ENCODE measurements around the gene EVL.

EVL gene

DNA sequence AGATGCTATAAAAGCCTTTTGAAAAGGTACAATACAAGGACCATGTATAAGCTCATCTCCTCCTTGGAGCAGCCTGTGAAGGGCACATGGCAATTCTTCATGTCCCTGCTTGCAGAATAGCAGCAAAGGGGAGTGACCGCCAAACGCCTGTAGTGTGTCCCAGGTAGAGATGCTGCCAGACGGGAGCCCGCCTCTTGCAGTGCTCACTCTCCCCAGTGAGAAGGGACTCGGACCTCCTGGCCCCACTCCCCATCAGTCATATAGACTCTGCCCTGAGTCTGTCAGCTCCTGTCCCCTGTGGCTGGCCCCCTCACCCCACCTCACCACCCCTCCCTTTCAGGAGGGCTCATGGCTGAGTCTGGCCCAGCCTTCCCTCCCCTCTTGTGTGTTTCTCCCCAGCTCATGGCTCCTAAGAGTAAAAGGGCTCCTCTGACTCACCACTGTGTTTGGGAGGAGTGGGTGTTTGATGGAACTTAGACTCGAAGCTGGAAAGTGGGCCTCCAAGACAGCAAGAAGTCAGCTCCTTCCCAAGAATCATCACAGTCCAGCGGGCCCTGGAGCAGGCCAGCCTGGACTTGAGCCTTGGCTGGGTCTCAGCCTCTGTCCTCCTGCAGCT lies 53.3 kb downstream of the EVL start:
- DNase-seq (ENCODE audit: low read depth), result no peak
- no peak overlapping the region for H3K4me3 ChIP-seq (ENCODE audit: low read depth, low read length)
- TF ChIP-seq, protein P1, sequence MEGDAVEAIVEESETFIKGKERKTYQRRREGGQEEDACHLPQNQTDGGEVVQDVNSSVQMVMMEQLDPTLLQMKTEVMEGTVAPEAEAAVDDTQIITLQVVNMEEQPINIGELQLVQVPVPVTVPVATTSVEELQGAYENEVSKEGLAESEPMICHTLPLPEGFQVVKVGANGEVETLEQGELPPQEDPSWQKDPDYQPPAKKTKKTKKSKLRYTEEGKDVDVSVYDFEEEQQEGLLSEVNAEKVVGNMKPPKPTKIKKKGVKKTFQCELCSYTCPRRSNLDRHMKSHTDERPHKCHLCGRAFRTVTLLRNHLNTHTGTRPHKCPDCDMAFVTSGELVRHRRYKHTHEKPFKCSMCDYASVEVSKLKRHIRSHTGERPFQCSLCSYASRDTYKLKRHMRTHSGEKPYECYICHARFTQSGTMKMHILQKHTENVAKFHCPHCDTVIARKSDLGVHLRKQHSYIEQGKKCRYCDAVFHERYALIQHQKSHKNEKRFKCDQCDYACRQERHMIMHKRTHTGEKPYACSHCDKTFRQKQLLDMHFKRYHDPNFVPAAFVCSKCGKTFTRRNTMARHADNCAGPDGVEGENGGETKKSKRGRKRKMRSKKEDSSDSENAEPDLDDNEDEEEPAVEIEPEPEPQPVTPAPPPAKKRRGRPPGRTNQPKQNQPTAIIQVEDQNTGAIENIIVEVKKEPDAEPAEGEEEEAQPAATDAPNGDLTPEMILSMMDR (IDR thresholded peaks at IDR 0.05; ENCODE audit: insufficient read depth, low read depth, low read length, missing control alignments), result no peak

DNA sequence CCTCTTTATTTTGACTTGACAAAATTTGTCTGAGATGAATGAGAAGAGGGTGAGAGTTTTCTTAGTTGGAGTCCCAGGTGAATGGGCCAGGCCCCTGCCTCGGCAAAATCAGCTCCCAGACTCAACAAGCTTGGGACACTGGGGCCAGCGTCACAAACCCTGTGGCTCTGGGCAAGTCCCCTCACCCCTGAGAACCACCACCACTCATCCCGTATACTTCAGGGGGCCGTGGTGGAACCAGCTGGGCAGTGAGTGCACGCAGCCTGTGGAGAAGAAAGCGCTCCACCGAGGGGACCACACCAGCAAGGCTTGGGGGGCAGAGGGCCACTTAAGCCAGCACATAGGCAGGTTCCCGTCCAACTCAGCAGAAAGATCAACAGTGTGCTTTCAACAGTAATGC lies 54.0 kb downstream of the EVL start:
- DNase-seq (ENCODE audit: low read depth), result no peak
- TF ChIP-seq, protein P1 (IDR thresholded peaks at IDR 0.05; ENCODE audit: insufficient read depth, low read depth, low read length, missing control alignments), result no peak
- H3K4me3 ChIP-seq (ENCODE audit: low read depth, low read length), result no peak overlapping the region

DNA sequence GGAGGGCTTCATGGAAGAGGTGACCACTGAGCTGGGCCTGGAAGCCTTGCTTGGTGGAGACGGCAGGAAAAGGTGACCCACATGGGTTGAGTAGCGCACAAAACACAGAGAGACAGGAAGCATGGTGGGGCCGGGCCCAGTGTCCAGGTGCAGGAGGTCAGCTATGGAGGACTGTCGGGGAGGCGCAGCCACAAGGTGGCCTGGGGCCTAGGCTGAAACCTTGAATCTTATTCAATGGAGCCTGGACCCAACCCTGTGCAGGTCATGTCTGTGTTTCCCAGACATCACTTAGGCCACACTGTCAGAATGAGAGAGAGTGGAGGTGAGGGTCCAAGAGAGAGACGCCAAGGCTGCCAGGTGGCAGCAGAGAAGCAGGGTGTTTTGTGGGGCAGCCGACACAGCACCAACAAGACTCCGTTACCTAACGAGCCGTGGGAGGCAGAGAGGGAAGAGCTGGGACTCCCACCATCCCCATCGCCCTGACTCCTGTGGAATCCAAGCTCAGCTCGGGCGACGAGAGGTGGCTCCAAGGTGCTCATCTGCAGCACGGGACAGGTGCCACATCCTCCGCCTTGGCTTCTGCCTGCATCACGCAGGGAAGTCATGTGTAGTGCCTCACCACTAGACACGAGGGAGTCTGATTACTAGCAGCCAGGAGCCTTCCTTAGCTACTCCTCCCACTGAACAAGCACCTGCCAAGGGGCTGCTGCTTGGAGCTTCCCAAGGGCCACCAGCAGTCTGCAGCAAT lies 55.5 kb downstream of the EVL start:
- DNase-seq (ENCODE audit: low read depth), result no peak
- TF ChIP-seq, protein P1 (IDR thresholded peaks at IDR 0.05; ENCODE audit: insufficient read depth, low read depth, low read length, missing control alignments), result no peak
- H3K4me3 ChIP-seq (ENCODE audit: low read depth, low read length), result no peak overlapping the region

DNA sequence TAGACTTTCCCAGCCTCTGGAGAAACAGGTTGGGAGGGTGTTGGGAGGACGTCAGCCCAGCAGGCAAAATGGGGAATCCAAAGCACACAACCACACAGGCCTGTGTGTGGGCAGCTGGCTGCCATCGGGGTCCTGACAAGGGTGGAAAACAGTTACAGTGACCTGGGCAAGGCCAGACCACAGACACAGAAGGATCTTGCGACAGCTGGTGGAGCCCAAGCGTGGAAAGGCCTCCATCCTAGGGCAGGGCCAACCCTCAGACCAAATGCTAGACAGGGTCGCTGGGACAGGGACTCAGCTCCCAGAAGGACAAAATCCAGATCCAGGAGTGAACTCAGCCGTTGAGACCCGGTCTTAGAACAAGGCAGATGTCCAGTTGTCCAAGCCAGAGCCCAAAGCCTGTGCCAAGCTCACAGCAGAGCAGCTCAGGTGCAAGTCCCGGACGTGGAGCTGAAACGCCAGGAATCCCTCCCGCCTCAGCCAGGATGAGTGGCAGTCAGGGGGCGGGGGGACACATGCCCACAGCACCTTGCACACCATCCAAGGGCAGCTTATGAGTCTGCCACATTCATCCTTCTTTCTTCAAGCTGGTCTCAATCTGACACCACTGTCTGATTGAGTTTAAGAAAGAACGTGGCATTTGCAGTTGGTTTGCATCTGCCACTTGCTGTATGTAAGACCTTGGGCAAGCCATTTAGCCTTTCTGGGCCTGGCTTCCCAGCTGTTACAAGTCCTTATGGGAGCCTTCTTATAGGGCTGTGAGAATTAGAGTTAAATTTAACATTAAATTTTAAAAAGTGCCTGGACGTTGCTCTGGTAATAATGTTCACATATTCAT lies 56.6 kb downstream of the EVL start:
- TF ChIP-seq, protein P1 (IDR thresholded peaks at IDR 0.05; ENCODE audit: insufficient read depth, low read depth, low read length, missing control alignments), result no peak
- no peak overlapping the region for H3K4me3 ChIP-seq (ENCODE audit: low read depth, low read length)
- no peak for DNase-seq (ENCODE audit: low read depth)

DNA sequence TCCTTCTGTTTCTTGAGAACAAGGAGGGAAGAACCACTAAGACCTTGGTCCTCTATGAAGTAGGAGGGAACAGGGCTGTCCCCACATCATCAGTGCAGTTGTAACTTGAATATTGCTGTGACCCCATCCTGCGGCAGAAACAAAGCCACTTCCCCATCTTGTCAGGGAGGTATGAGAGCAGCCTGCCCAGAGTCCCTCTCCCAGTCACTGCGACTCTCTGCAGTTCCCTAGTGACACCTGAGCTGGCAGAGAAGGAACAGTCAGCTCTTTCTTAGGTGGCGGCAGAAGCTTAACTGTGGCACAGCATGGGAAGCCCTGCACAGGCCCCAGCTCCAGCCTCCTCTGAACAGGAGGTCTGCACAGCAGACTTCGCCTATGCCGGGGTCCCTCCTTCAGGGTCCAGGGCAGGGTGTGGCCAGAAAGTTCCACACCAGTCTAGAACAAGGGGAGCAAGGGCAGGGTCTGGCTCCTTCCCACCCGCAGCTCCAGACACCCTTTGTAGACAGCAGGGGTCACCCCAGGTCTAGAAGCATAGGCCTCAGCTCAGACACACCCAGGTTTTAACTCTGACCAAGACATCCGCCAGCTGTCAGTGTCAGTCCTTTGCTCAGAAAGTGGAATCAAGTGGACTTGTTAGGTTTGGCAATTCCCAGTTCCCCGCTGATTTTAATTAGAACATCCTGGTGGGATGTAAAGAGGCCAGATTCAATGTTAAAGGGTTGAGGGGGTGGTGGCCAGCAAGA lies 57.4 kb downstream of the EVL start:
- DNase-seq (ENCODE audit: low read depth), result no peak
- TF ChIP-seq, protein P1 (IDR thresholded peaks at IDR 0.05; ENCODE audit: insufficient read depth, low read depth, low read length, missing control alignments), result no peak
- H3K4me3 ChIP-seq (ENCODE audit: low read depth, low read length), result no peak overlapping the region

DNA sequence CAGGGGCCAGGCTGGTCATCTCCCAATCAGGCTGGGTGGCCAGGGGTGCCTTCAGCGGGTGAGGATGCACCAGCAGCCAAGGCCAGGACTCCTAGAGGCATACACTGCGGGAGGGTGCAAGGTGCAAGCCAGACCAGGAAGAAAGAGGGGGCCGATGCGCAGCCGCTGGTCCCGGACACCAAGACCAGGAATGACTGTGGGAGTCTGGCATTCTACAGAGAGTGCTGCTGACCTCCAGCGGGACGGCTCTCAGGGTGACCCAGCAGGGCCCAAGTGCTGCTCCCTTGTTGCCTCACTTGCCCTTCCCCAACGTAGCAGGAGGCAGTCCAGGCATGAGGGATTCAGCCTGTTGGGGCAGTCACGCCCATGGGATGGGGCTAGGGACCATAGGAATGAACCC lies 58.4 kb downstream of the EVL start:
- no peak for DNase-seq (ENCODE audit: low read depth)
- no peak overlapping the region for H3K4me3 ChIP-seq (ENCODE audit: low read depth, low read length)
- TF ChIP-seq, protein P1 (IDR thresholded peaks at IDR 0.05; ENCODE audit: insufficient read depth, low read depth, low read length, missing control alignments), result no peak
